Measurements from ENCODE around the gene DAPP1.
"Not testable (repeated sequence)": the region's sequence is repeated elsewhere in the genome, so short reads cannot be mapped to it uniquely, and the experiment has no call there.

Gene DAPP1

DNA sequence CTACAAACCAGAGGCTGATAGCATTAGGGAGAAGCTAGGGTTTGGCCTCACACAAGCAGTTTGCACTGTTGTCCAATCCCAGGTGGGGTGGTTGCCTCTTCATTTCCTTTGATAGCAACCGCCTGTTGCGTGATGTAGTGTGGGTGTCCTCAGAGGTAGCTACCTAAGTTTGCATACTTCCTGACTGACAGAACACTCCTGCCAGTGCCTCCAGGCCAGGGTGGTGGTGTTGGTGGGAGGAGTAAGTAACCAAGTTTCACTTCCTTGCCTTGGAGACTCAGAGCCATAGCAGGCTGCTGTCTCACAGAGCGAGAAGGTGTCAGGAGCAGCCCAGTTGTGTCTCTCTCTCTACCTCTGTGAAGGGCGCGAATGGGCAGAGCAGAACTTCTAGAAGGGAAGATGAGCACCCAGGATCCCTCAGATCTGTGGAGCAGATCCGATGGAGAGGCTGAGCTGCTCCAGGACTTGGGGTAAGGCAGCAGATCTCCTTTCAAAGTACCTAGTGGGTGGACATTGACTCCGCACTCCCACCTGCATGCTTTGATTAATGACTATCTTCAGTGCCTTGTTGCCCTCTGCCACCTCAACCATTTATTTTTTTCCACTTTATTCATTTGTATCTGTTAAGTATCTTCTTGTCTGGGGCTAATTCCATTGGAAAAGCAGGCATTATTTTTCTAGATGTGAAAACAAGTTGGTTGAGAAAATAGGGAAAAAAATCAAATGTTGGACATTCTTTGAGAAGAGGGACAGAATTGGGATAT lies at the start of gene DAPP1:
DAPP1 (plus strand) TSS at position 283 of the 764 bp plus-strand sequence; CDS start at position 370, 87 bp downstream.
- DNase-seq: no peak

GRCh38 chr4:99770842-99771241 lies 45.8 kb upstream of the DAPP1 start:
- not testable (repeated sequence) for DNase-seq

DNA sequence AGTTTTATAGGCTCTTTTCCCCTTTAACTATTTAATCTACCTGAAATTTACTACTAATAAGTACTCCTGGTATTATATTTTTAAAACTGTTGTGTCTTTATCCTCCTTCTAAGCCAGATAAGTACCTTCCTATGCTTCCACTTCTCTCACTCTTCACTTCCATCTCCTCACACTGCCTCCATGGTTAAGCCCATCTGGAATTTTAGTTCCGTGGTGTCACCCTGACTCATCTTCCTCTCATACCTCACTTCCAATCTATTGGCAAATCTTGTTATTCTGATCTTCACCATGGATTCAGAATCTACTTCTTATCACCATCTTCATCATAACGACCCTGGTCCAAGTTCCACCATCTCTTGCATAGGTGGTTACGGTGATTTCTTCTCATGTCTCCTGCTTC lies 32.7 kb upstream of the DAPP1 start:
- DNase-seq: no peak

DNA sequence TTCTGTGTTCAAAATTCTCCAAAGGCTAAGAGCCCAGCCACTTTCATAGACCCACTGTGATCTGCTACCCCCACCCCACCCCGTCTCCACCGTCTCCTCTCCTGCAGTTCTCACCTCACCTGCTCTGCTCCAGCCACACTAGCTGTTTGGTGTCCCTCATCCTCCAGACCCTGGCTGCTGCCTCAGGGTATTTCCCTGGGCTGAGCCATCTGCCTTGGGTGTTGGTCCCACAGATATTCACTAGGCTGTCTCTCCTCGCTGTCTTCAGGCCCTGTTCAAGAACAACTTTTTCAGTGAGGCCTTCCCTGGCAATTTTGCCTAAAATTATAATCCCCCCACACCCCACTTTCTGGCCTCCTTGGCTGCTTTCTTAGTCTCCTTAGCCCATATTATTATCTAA lies 31.8 kb upstream of the DAPP1 start:
- no peak for DNase-seq

- peak; percentile 86 for DNase-seq
These were observed 25.6 kb upstream of the DAPP1 start for GRCh38 chr4:99790796-99791617.

DNA sequence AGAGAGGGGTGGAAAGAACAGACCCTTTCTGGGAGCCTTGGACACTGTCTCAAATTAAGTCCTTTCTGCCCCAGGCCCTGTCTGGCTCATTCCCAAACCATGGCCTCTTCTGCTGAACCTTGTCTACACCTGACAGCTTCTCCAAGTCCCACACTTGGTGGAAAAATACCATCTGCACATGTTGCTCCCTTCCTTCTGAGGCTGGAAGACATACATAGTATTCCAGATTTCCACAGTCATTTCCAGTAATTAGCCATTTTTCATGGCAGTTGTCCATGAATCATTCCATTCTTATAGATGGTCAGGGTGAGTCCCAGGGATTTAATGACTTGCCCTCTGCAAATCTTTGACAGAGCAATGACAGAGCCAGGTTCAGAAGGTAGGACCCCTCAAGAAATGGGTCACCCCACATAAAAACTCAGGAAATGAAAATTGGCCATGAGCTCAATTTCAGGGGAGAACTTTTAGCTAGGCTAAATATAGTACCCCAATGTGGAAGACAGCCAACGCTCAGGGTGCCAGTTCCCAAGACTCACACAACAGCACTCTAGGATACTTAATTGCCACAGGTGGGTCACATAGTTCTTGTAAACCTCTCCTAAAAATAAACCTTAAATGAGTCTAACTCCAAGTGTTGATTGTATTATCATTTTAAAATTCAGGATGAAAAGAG lies 16.2 kb upstream of the DAPP1 start:
- DNase-seq: no peak

- no peak for DNase-seq
These were observed 15.5 kb upstream of the DAPP1 start for GRCh38 chr4:99801005-99801699.

DNA sequence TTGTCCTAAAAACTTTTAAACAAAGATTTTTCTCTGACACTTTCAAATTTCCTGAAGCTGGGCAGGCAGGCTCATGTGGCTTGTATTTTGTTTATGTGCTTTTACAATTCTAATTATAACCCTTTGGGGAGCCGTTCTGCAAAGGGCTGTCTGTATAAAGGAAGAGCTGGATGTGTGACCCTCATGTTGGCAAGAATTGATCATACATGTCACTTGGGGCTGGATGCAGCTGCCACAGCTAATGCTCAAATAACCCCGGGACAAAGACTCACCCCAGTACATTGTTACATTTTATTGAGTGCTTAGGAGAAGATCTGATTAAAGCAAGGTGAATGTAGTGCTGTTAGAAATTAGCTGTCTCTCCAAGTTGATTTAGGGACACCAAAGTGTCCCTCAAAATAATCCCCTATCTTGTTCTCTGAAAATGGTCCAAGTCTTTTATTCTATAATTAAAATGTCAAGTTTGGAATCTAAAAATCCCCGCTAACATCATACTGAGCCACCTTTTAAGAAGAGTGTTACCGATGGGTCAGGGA lies 13.0 kb upstream of the DAPP1 start:
- DNase-seq: peak; percentile 36

GRCh38 chr4:99806545-99806944 lies 10.1 kb upstream of the DAPP1 start:
- DNase-seq: no peak

DNA sequence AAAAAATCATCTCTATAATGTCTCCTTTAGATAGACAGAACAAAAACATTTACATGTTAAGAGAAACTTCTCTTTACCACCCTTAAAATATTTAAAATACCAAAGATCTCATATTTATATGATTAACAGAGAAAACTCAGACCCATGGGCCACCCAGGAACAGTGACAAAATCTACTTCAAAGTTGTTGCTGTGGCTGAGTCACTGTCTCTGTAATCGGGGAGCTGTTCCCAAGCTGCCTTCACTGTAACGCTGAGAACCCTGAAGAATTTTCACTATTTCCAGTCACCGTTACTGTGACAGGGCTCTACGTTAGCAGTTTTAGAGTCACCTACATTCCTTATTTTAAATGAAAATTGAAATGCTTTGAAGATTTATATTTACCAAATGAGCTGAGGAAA lies 9.0 kb upstream of the DAPP1 start:
- no peak for DNase-seq

- DNase-seq: no peak
These were observed 8.3 kb upstream of the DAPP1 start for GRCh38 chr4:99808260-99808857.

- no peak for DNase-seq
These were observed 7.3 kb upstream of the DAPP1 start for GRCh38 chr4:99809326-99809725.

DNA sequence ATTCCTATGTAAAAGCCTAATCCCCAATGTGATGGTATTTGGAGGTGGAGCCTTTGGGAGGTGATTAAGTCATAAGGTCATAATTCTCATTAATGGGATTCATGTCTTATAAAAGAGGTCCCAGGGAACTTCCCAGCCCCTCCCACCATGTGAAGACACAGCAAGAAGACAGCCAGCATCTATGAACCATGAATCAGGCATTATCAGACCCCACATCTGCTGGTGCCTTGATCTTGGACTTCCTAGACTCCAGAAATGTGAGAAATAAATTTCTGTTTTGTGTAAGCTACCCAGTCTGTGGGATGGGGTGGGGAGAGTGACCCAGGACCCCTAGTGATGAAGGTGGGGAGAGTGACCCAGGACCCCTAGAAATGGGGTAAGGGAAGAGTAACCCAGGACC lies 6.1 kb upstream of the DAPP1 start:
- no peak for DNase-seq

DNA sequence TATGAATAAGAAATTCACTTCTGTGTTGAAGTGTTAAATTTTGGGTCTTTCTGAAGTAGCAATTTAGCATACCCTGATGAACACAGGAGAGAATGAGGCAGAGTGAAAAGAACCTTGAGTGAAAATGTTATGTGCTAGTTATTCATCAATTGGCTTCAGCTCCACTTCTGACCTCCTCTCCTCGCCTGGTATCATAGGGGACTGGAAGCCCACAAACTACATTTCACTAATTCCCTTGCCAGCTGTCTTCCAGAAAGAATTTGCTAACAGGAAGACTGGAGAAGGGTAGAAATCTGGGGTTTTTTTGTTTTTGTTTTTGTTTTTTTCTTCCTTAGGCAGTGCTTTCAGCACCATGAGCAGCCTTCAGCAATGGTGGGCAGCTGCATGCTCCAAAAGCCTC lies 5.5 kb upstream of the DAPP1 start:
- DNase-seq: no peak

DNA sequence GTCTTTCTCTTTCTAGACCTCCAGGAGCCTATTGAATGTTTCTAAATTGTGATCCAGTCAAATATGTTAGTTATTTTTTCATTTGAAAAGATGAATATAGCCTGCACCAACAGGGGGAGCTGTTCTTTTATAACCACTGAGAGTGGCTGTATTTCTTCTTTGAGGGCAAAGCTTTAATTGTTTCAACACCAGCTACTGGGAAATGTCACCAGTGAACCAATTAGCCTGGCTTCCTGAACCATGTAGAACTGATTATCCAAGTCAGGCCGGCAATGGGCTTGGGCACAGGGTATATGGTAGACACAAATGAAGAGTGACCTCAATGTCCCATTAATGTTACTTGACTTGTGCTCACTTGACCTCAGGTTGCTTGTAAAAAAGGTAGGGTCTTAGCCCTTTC lies 4.8 kb upstream of the DAPP1 start:
- peak; percentile 13 for DNase-seq

- no peak for DNase-seq
These were observed 1.0 kb upstream of the DAPP1 start for GRCh38 chr4:99815597-99816011.

DNA sequence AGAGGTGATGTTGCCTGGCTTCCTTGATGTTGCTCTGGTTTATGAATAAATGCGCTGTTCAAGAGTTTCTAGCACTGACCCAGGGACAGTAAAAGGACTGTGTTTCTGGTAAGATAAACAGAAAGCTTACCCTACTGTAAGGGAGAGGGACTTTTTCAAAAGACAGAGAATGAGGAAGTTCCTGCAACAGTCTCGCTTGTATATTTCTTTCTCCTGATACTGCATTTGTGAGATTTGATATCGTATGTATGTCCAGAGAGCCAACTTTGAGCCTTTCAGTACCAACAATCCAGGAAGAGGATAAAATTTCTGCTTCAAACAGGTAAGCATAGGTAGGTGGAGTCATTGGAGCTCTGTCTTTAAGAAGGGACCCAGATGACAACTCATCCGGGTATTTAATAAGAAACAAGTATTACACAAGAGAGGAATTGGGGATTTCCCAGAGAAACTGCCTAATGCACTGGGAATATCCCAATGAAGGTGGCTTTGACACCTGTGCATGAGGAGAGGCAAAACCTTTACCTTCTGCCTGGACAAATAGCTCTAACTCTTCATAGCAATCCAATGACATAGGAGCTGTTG lies 773 bp downstream of the DAPP1 start:
- no peak for DNase-seq

- no peak for DNase-seq
These were observed 2.0 kb downstream of the DAPP1 start for GRCh38 chr4:99818661-99819060.

GRCh38 chr4:99821918-99822503 lies 5.4 kb downstream of the DAPP1 start:
- no peak for DNase-seq

GRCh38 chr4:99822734-99823133 lies 6.1 kb downstream of the DAPP1 start:
- no peak for DNase-seq

DNA sequence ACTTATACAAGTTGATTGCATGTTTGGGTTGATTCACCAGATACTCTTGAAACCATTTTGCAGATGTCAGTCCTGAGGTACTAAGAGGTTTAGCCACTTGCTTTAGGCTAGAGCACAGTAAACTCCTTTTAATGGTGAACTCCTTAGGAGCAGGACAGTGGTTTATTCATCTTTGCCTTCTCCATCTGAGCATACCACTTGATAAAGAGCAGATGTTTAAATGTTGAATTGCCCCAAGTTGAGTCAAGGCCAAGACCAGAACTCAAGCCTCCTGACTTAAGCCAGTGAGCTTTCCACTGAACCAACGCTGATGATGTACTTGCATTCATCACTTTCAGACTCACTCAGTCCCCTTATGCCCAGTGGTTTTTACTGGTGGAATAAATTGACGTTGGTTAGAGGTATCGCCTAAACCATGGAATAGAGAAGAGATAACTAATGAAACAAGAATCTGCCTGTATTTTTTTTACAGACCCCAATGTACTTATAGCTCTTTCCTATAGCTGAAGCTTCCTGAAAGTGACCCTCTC lies 7.5 kb downstream of the DAPP1 start:
- DNase-seq: no peak

Data from NCI-H146 (cell line).